HEK293T (cell line): ENCODE results near the gene PTGES3.

Experiments used
- CTCF ChIA-PET: fragments of 350-600 bp; formaldehyde crosslinking; extraction: SDS; loops from one replicate; lab custom pipeline; 2021; ENCODE audit warnings: antibody characterized with exemption, inconsistent platforms; lab: Yijun Ruan, JAX
- POLR2A ChIA-PET: fragments of 350-600 bp; formaldehyde crosslinking; extraction: SDS; loops from one replicate; lab custom pipeline; 2020; ENCODE audit warnings: antibody characterized with exemption, inconsistent platforms; lab: Yijun Ruan, JAX
- DNase-seq: peaks from one replicate; pipeline ENCODE4 v3.0.0; 2012; ENCODE audit warnings: mixed read lengths; ENCODE audit errors: extremely low spot score
- ARNT ChIP-seq: fragments of 450-650 bp; IDR thresholded peaks from 2 replicates; pipeline ENCODE4 v1.6.1; 2017; ENCODE audit warnings: mild to moderate bottlenecking
- BHLHE40 ChIP-seq: fragments of 450-650 bp; IDR thresholded peaks from 2 replicates; pipeline ENCODE4 v1.6.1; 2016; ENCODE audit warnings: mild to moderate bottlenecking, moderate library complexity, borderline replicate concordance
- CTBP1 ChIP-seq: fragments of 450-650 bp; IDR thresholded peaks from 2 replicates; pipeline ENCODE4 v1.6.1; 2016; ENCODE audit warnings: borderline replicate concordance
- ELF4 ChIP-seq: fragments of 450-650 bp; IDR thresholded peaks from 2 replicates; pipeline ENCODE4 v1.6.1; 2017; ENCODE audit warnings: antibody characterized with exemption
- FOXA1 ChIP-seq: fragments of 450-650 bp; IDR thresholded peaks from 2 replicates; pipeline ENCODE4 v1.6.1; 2016; ENCODE audit warnings: mild to moderate bottlenecking
- FOXK2 ChIP-seq: fragments of 450-650 bp; IDR thresholded peaks from 2 replicates; pipeline ENCODE4 v1.6.1; 2016; ENCODE audit warnings: mild to moderate bottlenecking
- FOXM1 ChIP-seq: fragments of 450-650 bp; IDR thresholded peaks from 2 replicates; pipeline ENCODE4 v1.6.1; 2017; ENCODE audit warnings: mild to moderate bottlenecking, borderline replicate concordance
- HDGF ChIP-seq: fragments of 450-650 bp; IDR thresholded peaks from 2 replicates; pipeline ENCODE4 v1.6.1; 2017; ENCODE audit warnings: antibody characterized with exemption, borderline replicate concordance
- L3MBTL2 ChIP-seq: fragments of 450-650 bp; conservative IDR thresholded peaks from 2 replicates; pipeline ENCODE4 v1.6.1; 2016; ENCODE audit warnings: mild to moderate bottlenecking
- LEF1 ChIP-seq: fragments of 450-650 bp; IDR thresholded peaks from 2 replicates; pipeline ENCODE4 v1.6.1; 2017; ENCODE audit warnings: mild to moderate bottlenecking, borderline replicate concordance
- NFRKB ChIP-seq: fragments of 450-650 bp; IDR thresholded peaks from 2 replicates; pipeline ENCODE4 v1.6.1; 2016; ENCODE audit warnings: mild to moderate bottlenecking, moderate library complexity
- SP1 ChIP-seq: fragments of 450-650 bp; IDR thresholded peaks from 2 replicates; pipeline ENCODE4 v1.6.1; 2017
- SUZ12 ChIP-seq: fragments of 450-650 bp; IDR thresholded peaks from 2 replicates; pipeline ENCODE4 v1.6.1; 2016; ENCODE audit warnings: mild to moderate bottlenecking
- TARDBP ChIP-seq: fragments of 450-650 bp; IDR thresholded peaks from 2 replicates; pipeline ENCODE4 v1.6.1; 2016
- ZNF384 ChIP-seq: fragments of 450-650 bp; IDR thresholded peaks from 2 replicates; pipeline ENCODE4 v1.6.1; 2016
- TF ChIP-seq, protein P1 (sequence below): fragments of 450-650 bp; IDR thresholded peaks from 2 replicates; pipeline ENCODE4 v1.6.1; 2016

The PTGES3 gene

DNA sequence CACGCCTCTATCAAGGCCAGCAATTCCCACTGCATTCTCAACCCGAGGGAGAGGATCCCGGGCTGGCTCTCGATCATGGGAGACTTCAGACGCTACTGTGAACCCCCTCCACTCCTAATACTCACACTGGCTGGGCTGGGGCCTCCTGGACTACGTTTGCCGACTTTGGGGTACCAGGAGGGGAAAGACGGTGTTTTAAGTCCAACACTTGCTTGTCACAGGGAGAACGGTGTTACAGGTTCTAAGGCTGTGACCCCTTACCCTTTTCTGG is 36.6 kb upstream of the PTGES3 start:
- ChIA-PET CTCF (no interaction called here), POLR2A (interaction anchor here (1.0 to 3.1 kb wide), 10 partner anchors 12 to 111 kb away, joined by 3 to 69 read pairs (median 11); partner anchors contain the start of genes PRIM1 and PTGES3)
- no peak for DNase-seq
- no peak for TF ChIP-seq L3MBTL2
- TF ChIP-seq FOXA1, result no peak
- TF ChIP-seq, protein P1, sequence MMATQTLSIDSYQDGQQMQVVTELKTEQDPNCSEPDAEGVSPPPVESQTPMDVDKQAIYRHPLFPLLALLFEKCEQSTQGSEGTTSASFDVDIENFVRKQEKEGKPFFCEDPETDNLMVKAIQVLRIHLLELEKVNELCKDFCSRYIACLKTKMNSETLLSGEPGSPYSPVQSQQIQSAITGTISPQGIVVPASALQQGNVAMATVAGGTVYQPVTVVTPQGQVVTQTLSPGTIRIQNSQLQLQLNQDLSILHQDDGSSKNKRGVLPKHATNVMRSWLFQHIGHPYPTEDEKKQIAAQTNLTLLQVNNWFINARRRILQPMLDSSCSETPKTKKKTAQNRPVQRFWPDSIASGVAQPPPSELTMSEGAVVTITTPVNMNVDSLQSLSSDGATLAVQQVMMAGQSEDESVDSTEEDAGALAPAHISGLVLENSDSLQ, result no peak
- no peak for TF ChIP-seq FOXK2
- no peak for TF ChIP-seq HDGF
- no peak for TF ChIP-seq SUZ12
- no peak for TF ChIP-seq LEF1
- no peak for TF ChIP-seq NFRKB

DNA sequence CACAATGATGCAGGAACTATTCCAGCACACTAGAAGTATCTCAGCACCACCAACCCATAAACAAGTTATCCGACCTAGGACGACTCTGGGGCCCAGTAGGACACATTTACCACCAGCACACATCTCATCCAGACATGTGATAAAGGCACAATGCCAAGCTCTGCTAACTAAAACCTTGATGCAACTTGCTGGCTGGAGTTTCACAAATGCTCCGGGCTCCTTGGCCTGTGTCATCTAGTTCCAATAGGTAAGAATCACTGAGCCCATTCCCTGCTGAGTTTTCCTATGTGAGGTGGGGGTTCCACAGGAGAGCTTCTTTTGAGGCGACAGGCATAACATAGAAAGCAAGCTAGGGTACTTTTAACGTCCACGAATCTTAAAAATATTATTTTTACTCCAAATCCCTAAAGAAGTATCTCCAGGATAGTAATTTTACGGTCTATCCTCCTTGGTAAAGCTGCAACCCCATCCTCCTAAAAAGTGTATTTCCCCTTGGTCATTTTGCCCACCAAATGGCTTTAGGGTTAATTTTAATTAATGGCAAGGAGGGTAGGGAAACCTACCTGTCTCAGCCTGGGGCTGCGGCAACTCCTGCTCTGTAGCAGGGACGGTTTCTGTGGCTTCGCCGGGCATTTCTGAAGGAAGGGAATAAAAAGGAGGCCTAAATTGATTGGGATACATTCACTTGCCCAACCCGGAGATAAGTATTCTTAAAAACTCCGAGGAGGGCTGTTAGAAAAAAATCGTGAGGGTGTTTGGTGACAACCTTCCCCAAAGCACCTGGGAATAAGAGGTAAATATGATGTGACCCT is 36.0 kb upstream of the PTGES3 start:
- POLR2A ChIA-PET, result interaction anchor here (1.0 to 1.3 kb wide), 4 partner anchors 11 to 63 kb away, joined by 3 to 6 read pairs (median 4); no protein-coding TSS in a partner anchor

DNA sequence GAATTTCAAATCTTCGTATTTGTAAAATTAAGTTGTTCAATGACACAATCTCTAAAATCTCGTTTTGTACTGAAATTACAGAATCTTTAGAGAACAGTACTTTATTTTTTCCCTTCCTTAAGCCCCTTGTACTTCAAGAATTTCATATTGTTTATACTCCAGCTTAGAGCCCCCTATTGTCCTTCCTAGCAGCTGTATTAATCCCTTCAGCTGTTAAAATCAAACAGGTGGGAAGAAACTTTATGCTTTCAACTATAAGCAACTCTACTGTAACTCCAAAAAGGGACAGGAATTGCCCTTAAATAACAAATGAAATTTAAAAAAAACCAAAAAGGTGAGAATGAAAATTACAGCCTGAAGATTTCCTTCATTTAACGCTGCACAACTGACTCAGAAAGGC is 35.3 kb upstream of the PTGES3 start:
- TF ChIP-seq FOXA1 (no peak), L3MBTL2 (no peak), ELF4 (no peak), ZNF384 (no peak), HDGF (no peak), SP1 (no peak), FOXM1 (no peak)
- TF ChIP-seq, protein P1, result no peak
- no peak for DNase-seq
- ChIA-PET POLR2A (interaction anchor here (1.0 to 3.2 kb wide), 5 partner anchors 13 to 63 kb away, joined by 3 to 18 read pairs (median 4); partner anchors contain the start of gene PTGES3), CTCF (interaction anchor here (0.9 to 1.0 kb wide), 2 partner anchors 86 to 88 kb away, joined by 3 read pairs; no protein-coding TSS in a partner anchor)

More for the DNA sequence above, 36.0 kb upstream of the PTGES3 start:
- no peak for DNase-seq
- TF ChIP-seq LEF1 (no peak), BHLHE40 (no peak), FOXM1 (no peak), NFRKB (no peak), ZNF384 (no peak)
- CTCF ChIA-PET, result interaction anchor here (0.9 to 1.0 kb wide), 2 partner anchors 87 to 89 kb away, joined by 3 read pairs; no protein-coding TSS in a partner anchor

DNA sequence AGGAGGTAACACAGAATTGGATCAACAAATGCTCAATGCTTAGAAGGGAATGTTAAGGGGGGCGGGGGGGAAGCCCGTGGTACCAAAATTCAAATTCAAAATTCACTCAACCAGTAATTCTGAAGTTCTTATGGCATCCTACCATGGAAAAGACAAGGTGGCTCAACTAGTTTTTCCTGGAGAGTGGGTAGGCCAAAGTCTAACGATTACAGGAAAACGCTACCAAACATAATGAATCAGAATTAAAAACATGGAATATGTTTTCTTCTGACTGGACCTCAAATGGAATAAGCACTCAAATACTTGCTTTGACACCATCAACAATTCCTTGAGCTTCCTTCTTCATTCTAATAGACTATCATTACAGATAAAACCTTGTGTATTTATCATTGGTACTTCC is 34.7 kb upstream of the PTGES3 start:
- POLR2A ChIA-PET, result interaction anchor here (1.4 to 3.2 kb wide), 2 partner anchors 35 to 40 kb away, joined by 3 to 18 read pairs; partner anchors contain the start of gene PTGES3
- CTCF ChIA-PET, result interaction anchor here (0.9 kb wide), 1 partner anchor 88 kb away, joined by 3 read pairs; no protein-coding TSS in a partner anchor
- TF ChIP-seq TARDBP, result no peak
- no peak for TF ChIP-seq BHLHE40
- TF ChIP-seq HDGF, result no peak
- TF ChIP-seq L3MBTL2, result no peak
- TF ChIP-seq ARNT, result no peak
- TF ChIP-seq SUZ12, result no peak
- TF ChIP-seq CTBP1, result no peak
- TF ChIP-seq LEF1, result no peak
- no peak for TF ChIP-seq SP1
- no peak for DNase-seq

DNA sequence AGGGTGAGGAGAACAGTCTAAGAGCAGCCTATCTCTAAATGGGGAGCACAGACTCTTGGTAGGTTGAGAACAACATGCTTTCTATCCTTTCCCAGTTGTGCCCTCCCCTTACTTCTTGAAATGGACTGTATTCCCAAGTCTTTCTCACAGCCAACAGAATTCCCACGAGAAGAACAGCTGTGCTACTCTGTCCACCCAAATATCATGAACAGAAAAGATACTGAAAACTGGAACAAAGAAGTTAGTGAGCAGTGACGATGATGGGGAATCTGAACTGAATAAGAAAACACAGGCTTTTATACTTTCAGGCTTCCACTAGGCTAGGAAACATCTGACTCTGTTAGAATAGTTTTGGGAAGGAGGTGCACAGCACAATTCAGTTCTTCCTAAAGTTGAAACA is 33.6 kb upstream of the PTGES3 start:
- TF ChIP-seq LEF1, result no peak
- no peak for TF ChIP-seq ZNF384
- no peak for TF ChIP-seq FOXM1
- TF ChIP-seq, protein P1, result no peak
- no peak for TF ChIP-seq FOXA1
- TF ChIP-seq CTBP1, result no peak
- no peak for TF ChIP-seq SUZ12
- TF ChIP-seq SP1, result no peak
- TF ChIP-seq L3MBTL2, result no peak
- DNase-seq, result no peak
- ChIA-PET CTCF (no interaction called here), POLR2A (interaction anchor here (0.6 to 3.2 kb wide), 2 partner anchors 10 to 33 kb away, joined by 3 to 18 read pairs; partner anchors contain the start of gene PTGES3)

DNA sequence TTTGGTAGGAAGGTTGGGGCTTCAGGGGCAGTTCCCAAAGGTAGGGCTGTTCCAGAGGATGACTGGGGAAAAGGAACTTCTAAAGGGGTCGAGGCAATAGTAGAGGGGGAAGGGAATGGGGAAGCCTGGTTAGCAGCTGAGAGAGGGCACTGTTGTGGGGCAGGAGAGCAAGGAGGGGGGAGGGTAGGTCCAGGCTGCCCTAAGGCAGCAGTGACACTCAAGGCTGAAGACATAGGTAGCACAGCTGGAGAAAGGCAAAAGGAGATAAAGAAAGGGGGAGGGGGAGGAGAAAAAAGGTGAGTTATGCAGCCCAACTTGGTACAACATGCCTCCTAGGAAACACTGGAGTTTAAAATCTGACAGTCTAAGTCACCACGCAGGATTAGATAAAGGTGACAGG is 33.1 kb upstream of the PTGES3 start:
- ChIA-PET POLR2A (interaction anchor here (3.2 kb wide), 1 partner anchor 33 kb away, joined by 18 read pairs; the partner anchor contains the start of gene PTGES3), CTCF (no interaction called here)
- no peak for DNase-seq
- TF ChIP-seq BHLHE40 (no peak), ELF4 (no peak)
